Vagina (tissue), 2 donors: ENCODE measurements around the gene FOSL1.

Source experiments
- CTCF ChIP-seq, 3 experiments: fragments of 450-650 bp in 2 of 3; fragments of 200-600 bp in 1 of 3; sonication (generic) in 1 of 3; IDR thresholded peaks; one replicate each; pipeline ENCODE4 v1.5.1; 2017 to 2019; ENCODE audit warnings: antibody characterized with exemption in 3 of 3, mild to moderate bottlenecking in 2 of 3, moderate library complexity in 2 of 3
- POLR2A ChIP-seq, 2 donors: fragments of 450-650 bp; IDR thresholded peaks; one replicate each; pipeline ENCODE4 v1.6.1; 2017; ENCODE audit warnings: antibody characterized with exemption in 2 of 2, mild to moderate bottlenecking in 2 of 2, moderate library complexity in 2 of 2
- POLR2AphosphoS5 ChIP-seq, 2 donors: sonication (generic); formaldehyde crosslinking; IDR thresholded peaks; one replicate each; pipeline ENCODE4 v1.9.0; 2017; ENCODE audit warnings: antibody characterized with exemption in 2 of 2, mild to moderate bottlenecking in 2 of 2, low read depth in 1 of 2; ENCODE audit not compliant: insufficient read depth in 1 of 2

- no peak for TF ChIP-seq CTCF (IDR thresholded peaks at IDR 0.05)
- TF ChIP-seq POLR2A (IDR thresholded peaks at IDR 0.05) = peak in 1 of 2 donors; percentile 53
- peak; percentile 69 to 92 for TF ChIP-seq POLR2AphosphoS5 (IDR thresholded peaks at IDR 0.05; ENCODE audit: insufficient read depth in 1 of 2, low read depth in 1 of 2)
These were observed 43.3 kb downstream of the FOSL1 start for GRCh38 chr11:65856689-65857499.
